HG03442 (cell line): ENCODE measurements around the gene IFTAP.
"Not testable (repeated sequence)": the region's sequence is repeated elsewhere in the genome, so short reads cannot be mapped to it uniquely, and the experiment has no call there.

ENCODE experiments used
- ATAC-seq: cut with Tn5 transposase; IDR thresholded peaks from one replicate; pipeline ENCODE4 v1.9.1; 2021; ENCODE audit warnings: mild to moderate bottlenecking, moderate library complexity; ENCODE audit not compliant: unreplicated experiment

Gene IFTAP

GRCh38 chr11:36635066-36635862 lies 41.0 kb downstream of the IFTAP start:
- ATAC-seq: no peak

GRCh38 chr11:36638556-36638955 lies 44.3 kb downstream of the IFTAP start:
- no peak for ATAC-seq

- ATAC-seq: no peak
These were observed 63.4 kb downstream of the IFTAP start for GRCh38 chr11:36657610-36658267.

GRCh38 chr11:36661359-36661758 lies 67.1 kb downstream of the IFTAP start:
- ATAC-seq: not testable (repeated sequence)

- no peak for ATAC-seq
These were observed 78.6 kb downstream of the IFTAP start for GRCh38 chr11:36672815-36673450.

GRCh38 chr11:36679547-36679946 lies 85.2 kb downstream of the IFTAP start:
- not testable (repeated sequence) for ATAC-seq

GRCh38 chr11:36683818-36684217 lies 89.5 kb downstream of the IFTAP start:
- ATAC-seq: no peak

- peak; percentile 87 for ATAC-seq
These were observed 90.8 kb downstream of the IFTAP start for GRCh38 chr11:36684840-36685801.

GRCh38 chr11:36688132-36688531 lies 93.8 kb downstream of the IFTAP start:
- ATAC-seq: no peak

- ATAC-seq: no peak
These were observed 94.4 kb downstream of the IFTAP start for GRCh38 chr11:36688571-36689291.

- no peak for ATAC-seq
These were observed 95.1 kb downstream of the IFTAP start for GRCh38 chr11:36689442-36689841.

- no peak for ATAC-seq
These were observed 98.4 kb downstream of the IFTAP start for GRCh38 chr11:36692704-36693103.

GRCh38 chr11:36693139-36693843 lies 99.0 kb downstream of the IFTAP start:
- ATAC-seq: no peak

- no peak for ATAC-seq
These were observed 100.8 kb downstream of the IFTAP start for GRCh38 chr11:36695111-36695510.

GRCh38 chr11:36695571-36695970 lies 101.3 kb downstream of the IFTAP start:
- no peak for ATAC-seq

GRCh38 chr11:36696550-36696949 lies 102.2 kb downstream of the IFTAP start:
- ATAC-seq: no peak

GRCh38 chr11:36699271-36699670 lies 105.0 kb downstream of the IFTAP start:
- ATAC-seq: no peak

- no peak for ATAC-seq
These were observed 105.9 kb downstream of the IFTAP start for GRCh38 chr11:36700246-36700645.

- ATAC-seq: peak; percentile 85
These were observed 108.2 kb downstream of the IFTAP start for GRCh38 chr11:36702330-36703054.
